NB4 (cell line): ENCODE data around the gene CYP3A7.

Source experiments
- DNase-seq: peaks from one replicate; pipeline ENCODE4 v3.0.0; 2010; ENCODE audit warnings: low read depth
- H3K4me3 ChIP-seq: one replicate; pipeline ENCODE4 v1.5.1; 2011; ENCODE audit warnings: mild to moderate bottlenecking, low read depth, low read length, moderate library complexity
- CTCF ChIP-seq: IDR thresholded peaks from one replicate; pipeline ENCODE4 v1.5.1; 2012; ENCODE audit warnings: low read depth, low read length
- MAX ChIP-seq: IDR thresholded peaks from 2 replicates; pipeline ENCODE4 v1.6.1; 2011; ENCODE audit warnings: low read depth, low read length
- MYC ChIP-seq: IDR thresholded peaks from 2 replicates; pipeline ENCODE4 v1.6.1; 2011; ENCODE audit warnings: low read depth, low read length
- POLR2A ChIP-seq: IDR thresholded peaks from 2 replicates; pipeline ENCODE4 v1.6.1; 2011; ENCODE audit warnings: mild to moderate bottlenecking; ENCODE audit not compliant: insufficient read length; ENCODE audit errors: extremely low read depth

The CYP3A7 gene

GRCh38 chr7:99734987-99735386 lies at the start of gene CYP3A7:
Gene CYP3A7, minus strand, starts transcription at chr7:99735196. Its CDS starts 103 bp downstream, at chr7:99735093.
- H3K4me3 ChIP-seq, result no peak within 1 kb of the TSS
- no peak for DNase-seq
- TF ChIP-seq MYC, result no peak
- no peak for TF ChIP-seq POLR2A
- TF ChIP-seq CTCF, result no peak
- TF ChIP-seq MAX, result no peak

GRCh38 chr7:99784007-99784406 lies 49.0 kb upstream of the CYP3A7 start, which contains the start of gene CYP3A4:
Gene CYP3A4, minus strand, starts transcription at chr7:99784184. Its CDS starts 103 bp downstream, at chr7:99784081.
- TF ChIP-seq CTCF (no peak), MAX (no peak), MYC (no peak), POLR2A (no peak)
- no peak within 1 kb of the TSS for H3K4me3 ChIP-seq
- no peak for DNase-seq

GRCh38 chr7:99782012-99782953 lies 47.3 kb upstream of the CYP3A7 start:
- H3K4me3 ChIP-seq, result no peak overlapping the region
- no peak for DNase-seq

GRCh38 chr7:99780588-99780987 lies 45.6 kb upstream of the CYP3A7 start:
- TF ChIP-seq POLR2A, result no peak
- no peak for TF ChIP-seq CTCF
- TF ChIP-seq MYC, result no peak
- DNase-seq, result no peak
- no peak overlapping the region for H3K4me3 ChIP-seq

More at GRCh38 chr7:99782012-99782953, 47.3 kb upstream of the CYP3A7 start:
- TF ChIP-seq POLR2A (no peak), CTCF (no peak), MYC (no peak), MAX (no peak)

GRCh38 chr7:99779949-99780348 lies 45.0 kb upstream of the CYP3A7 start:
- H3K4me3 ChIP-seq, result no peak overlapping the region
- TF ChIP-seq MAX (no peak), MYC (no peak), POLR2A (no peak), CTCF (no peak)
- DNase-seq, result no peak
